ENCODE data around the gene CEP164.

The CEP164 gene

GRCh38 chr11:117427356-117427874 is 99.8 kb downstream of the CEP164 start:
- Histone ChIP-seq H3K4me2 (ENCODE audit: low read length) (no peak overlapping the region), H3K36me3 (replicated peaks; ENCODE audit: low read depth, low read length) (no peaks in the 10 kb centered on the region), H3K9me3 (ENCODE audit: insufficient read depth, low read length) (no peaks in the 10 kb centered on the region)

GRCh38 chr11:117428186-117428855 is 100.7 kb downstream of the CEP164 start:
- H3K27ac ChIP-seq (ENCODE audit: low read length), result no peak overlapping the region
- H3K9me3 ChIP-seq (ENCODE audit: insufficient read depth, low read length), result no peaks in the 10 kb centered on the region
- no peak overlapping the region for H3K9ac ChIP-seq (ENCODE audit: low read length)
- H3K36me3 ChIP-seq (replicated peaks; ENCODE audit: low read depth, low read length), result no peaks in the 10 kb centered on the region
- no peaks in the 10 kb centered on the region for H3K27me3 ChIP-seq (ENCODE audit: low read depth, low read length)
- no peak overlapping the region for H3K4me3 ChIP-seq (ENCODE audit: low read length)
- TF ChIP-seq EZH2phosphoT487 (IDR thresholded peaks at IDR 0.05; ENCODE audit: low read depth) (no peak), CTCF (IDR thresholded peaks at IDR 0.05; ENCODE audit: low read depth, low read length) (no peak)
- no peaks in the 10 kb centered on the region for H3K79me2 ChIP-seq (ENCODE audit: low read length)
- H3K4me2 ChIP-seq (ENCODE audit: low read length), result no peak overlapping the region
- no peak overlapping the region for H2AFZ ChIP-seq (ENCODE audit: low read depth, low read length)
- no peaks in the 10 kb centered on the region for H4K20me1 ChIP-seq (ENCODE audit: insufficient read depth, low read length)
- H3K4me1 ChIP-seq (ENCODE audit: low read length), result peaks cover 25% of the 10 kb centered on the region

More at GRCh38 chr11:117427356-117427874, 99.8 kb downstream of the CEP164 start:
- H3K4me1 ChIP-seq (ENCODE audit: low read length), result peaks cover 21% of the 10 kb centered on the region
- no peak overlapping the region for H2AFZ ChIP-seq (ENCODE audit: low read depth, low read length)
- H3K27ac ChIP-seq (ENCODE audit: low read length), result no peak overlapping the region
- no peak overlapping the region for H3K9ac ChIP-seq (ENCODE audit: low read length)
- H4K20me1 ChIP-seq (ENCODE audit: insufficient read depth, low read length), result no peaks in the 10 kb centered on the region
- TF ChIP-seq CTCF (IDR thresholded peaks at IDR 0.05; ENCODE audit: low read depth, low read length), result no peak
- TF ChIP-seq EZH2phosphoT487 (IDR thresholded peaks at IDR 0.05; ENCODE audit: low read depth), result no peak
- no peak overlapping the region for H3K4me3 ChIP-seq (ENCODE audit: low read length)
- no peaks in the 10 kb centered on the region for H3K79me2 ChIP-seq (ENCODE audit: low read length)
- no peaks in the 10 kb centered on the region for H3K27me3 ChIP-seq (ENCODE audit: low read depth, low read length)

GRCh38 chr11:117428856-117429229 is 101.2 kb downstream of the CEP164 start:
- no peak overlapping the region for H3K4me3 ChIP-seq (ENCODE audit: low read length)
- no peaks in the 10 kb centered on the region for H3K79me2 ChIP-seq (ENCODE audit: low read length)
- H3K9ac ChIP-seq (ENCODE audit: low read length), result no peak overlapping the region
- H3K4me1 ChIP-seq (ENCODE audit: low read length), result peaks cover 30% of the 10 kb centered on the region
- H4K20me1 ChIP-seq (ENCODE audit: insufficient read depth, low read length), result no peaks in the 10 kb centered on the region
- no peaks in the 10 kb centered on the region for H3K27me3 ChIP-seq (ENCODE audit: low read depth, low read length)
- no peak overlapping the region for H3K27ac ChIP-seq (ENCODE audit: low read length)
- H3K36me3 ChIP-seq (replicated peaks; ENCODE audit: low read depth, low read length), result no peaks in the 10 kb centered on the region
- no peak for TF ChIP-seq EZH2phosphoT487 (IDR thresholded peaks at IDR 0.05; ENCODE audit: low read depth)
- peak; percentile 51 for TF ChIP-seq CTCF (IDR thresholded peaks at IDR 0.05; ENCODE audit: low read depth, low read length)
- H3K9me3 ChIP-seq (ENCODE audit: insufficient read depth, low read length), result no peaks in the 10 kb centered on the region
- H2AFZ ChIP-seq (ENCODE audit: low read depth, low read length), result no peak overlapping the region; the same call in 1 of the 2 replicates
- H3K4me2 ChIP-seq (ENCODE audit: low read length), result no peak overlapping the region

- Histone ChIP-seq H3K4me1 (ENCODE audit: low read length) (peaks cover 42% of the 10 kb centered on the region), H3K36me3 (replicated peaks; ENCODE audit: low read depth, low read length) (peaks cover 6% of the 10 kb centered on the region), H3K4me2 (ENCODE audit: low read length) (no peak overlapping the region), H3K4me3 (ENCODE audit: low read length) (no peak overlapping the region), H2AFZ (ENCODE audit: low read depth, low read length) (no peak overlapping the region), H4K20me1 (ENCODE audit: insufficient read depth, low read length) (no peaks in the 10 kb centered on the region), H3K27me3 (ENCODE audit: low read depth, low read length) (no peaks in the 10 kb centered on the region), H3K9ac (ENCODE audit: low read length) (no peak overlapping the region), H3K9me3 (ENCODE audit: insufficient read depth, low read length) (no peaks in the 10 kb centered on the region), H3K79me2 (ENCODE audit: low read length) (no peaks in the 10 kb centered on the region), H3K27ac (ENCODE audit: low read length) (no peak overlapping the region)
- no peak for TF ChIP-seq CTCF (IDR thresholded peaks at IDR 0.05; ENCODE audit: low read depth, low read length)
- no peak for TF ChIP-seq EZH2phosphoT487 (IDR thresholded peaks at IDR 0.05; ENCODE audit: low read depth)
Observed at GRCh38 chr11:117430293-117430955, 102.8 kb downstream of the CEP164 start.

All from OCI-LY3 (cell line).